Thyroid gland (tissue), 4 donors: Measurements from ENCODE around the gene GSPT1. TPM values are rescaled to one million over a fixed set of nuclear protein-coding genes. Genes with fewer than 3 reads are reported as not detected.

Source experiments
- DNase-seq, 2 donors: peaks; one replicate each; pipeline ENCODE4 v3.0.0-alpha.2; 2019
- H3K27ac ChIP-seq, 3 donors: fragments of 200-600 bp; sonication (generic); 1 replicate in 2 of 3; 2 replicates in 1 of 3; pipeline ENCODE4 v1.5.1; 2016 to 2019; ENCODE audit warnings: mild to moderate bottlenecking in 1 of 3, moderate library complexity in 1 of 3
- H3K27me3 ChIP-seq: fragments of 200-600 bp; sonication (generic); one replicate; pipeline ENCODE4 v1.5.1; 2019
- H3K36me3 ChIP-seq, 2 donors: fragments of 200-600 bp; sonication (generic); one replicate each; pipeline ENCODE4 v1.5.1; 2016 to 2019
- H3K4me1 ChIP-seq, 2 donors: fragments of 200-600 bp; sonication (generic); one replicate each; pipeline ENCODE4 v1.5.1; 2017 to 2019
- H3K4me3 ChIP-seq, 3 donors: fragments of 200-600 bp; sonication (generic); replicated peaks in 1 of 3; 1 replicate in 2 of 3; 2 replicates in 1 of 3; pipeline ENCODE4 v1.5.1; 2016; ENCODE audit warnings: mild to moderate bottlenecking in 1 of 3
- H3K9me3 ChIP-seq: fragments of 200-600 bp; sonication (generic); one replicate; pipeline ENCODE4 v1.5.1; 2017
- POLR2A ChIP-seq, 2 donors: fragments of 450-650 bp; IDR thresholded peaks; one replicate each; pipeline ENCODE4 v1.6.1; 2017; ENCODE audit warnings: antibody characterized with exemption in 2 of 2, mild to moderate bottlenecking in 2 of 2, moderate library complexity in 1 of 2
- WGBS, 2 donors: methylation state at CpG; one replicate each; pipeline ENCODE4 v1.1.5; 2017; 5-methylcytosine and 5-hydroxymethylcytosine counted together
- intact Hi-C: fragments of 100-400 bp; cut with DNase I; formaldehyde crosslinking; loops from one replicate; pipeline ENCODE4 v1.15.1; 2023
- total RNA-seq, 4 donors: library from RNA; depleted of rRNA; stranded (reverse); fragments of >200 nt; gene quantifications; one replicate each; pipeline ENCODE4 v1.2.3, GENCODE V29; 2016
- TF ChIP-seq, protein P1 (sequence below), 6 experiments: fragments of 200-600 bp in 3 of 6; fragments of 450-650 bp in 3 of 6; sonication (generic) in 3 of 6; IDR thresholded peaks; one replicate each; pipeline ENCODE4 v1.5.1; 2016 to 2019; ENCODE audit warnings: antibody characterized with exemption in 6 of 6, mild to moderate bottlenecking in 2 of 6, inconsistent platforms in 1 of 6, moderate library complexity in 1 of 6

The GSPT1 gene
- total RNA-seq, 4 donors from 2014 or later: 71.9 to 106 (median 86.6) TPM

DNA sequence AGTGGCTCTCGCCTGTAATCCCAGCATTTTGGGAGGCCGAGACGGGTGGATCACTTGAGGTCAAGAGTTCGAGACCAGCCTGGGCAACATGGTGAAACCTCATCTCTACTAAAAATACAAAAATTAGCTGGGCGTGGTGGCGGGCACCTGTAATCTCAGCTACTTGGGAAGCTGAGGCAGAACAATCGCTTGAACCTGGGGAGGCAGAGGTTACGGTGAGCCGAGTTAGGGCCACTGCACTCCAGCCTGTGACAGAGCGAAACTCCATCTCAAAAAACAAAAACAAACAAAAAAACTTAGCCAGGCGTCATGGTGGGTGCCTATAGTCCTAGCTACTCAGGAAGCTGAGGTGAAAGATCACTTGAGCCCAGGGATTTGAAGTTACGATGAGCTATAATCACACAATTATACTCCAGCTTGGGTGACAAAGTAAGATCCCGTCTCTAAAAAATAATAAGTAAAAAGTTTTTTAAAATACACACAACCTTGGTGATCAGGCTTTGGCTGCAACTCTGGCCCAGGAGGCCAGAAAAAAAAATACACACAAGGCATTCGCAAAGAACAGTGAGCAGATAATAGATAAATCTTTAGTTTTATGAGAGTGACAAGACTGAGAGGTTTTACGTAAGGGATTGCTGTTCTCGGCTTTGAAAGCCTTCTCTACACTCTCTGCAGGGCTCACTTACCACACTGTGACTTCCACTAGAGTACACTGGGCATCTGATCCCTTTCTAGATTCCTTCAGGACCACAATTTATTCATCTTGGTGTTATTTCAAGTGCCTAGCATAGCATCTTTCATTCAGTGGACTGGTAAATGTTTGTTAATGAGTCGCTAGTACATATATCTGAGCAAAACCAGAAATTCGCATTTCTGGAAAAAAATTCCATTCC is 5.9 kb downstream of the GSPT1 start:
- Histone ChIP-seq H3K36me3 (no peaks in the 10 kb centered on the region), H3K27ac (peak overlapping the region in 1 of 3 donors; percentile 31), H3K4me1 (peaks cover 38 to 46% of the 10 kb centered on the region in 2 donors), H3K4me3 (no peak overlapping the region), H3K27me3 (no peaks in the 10 kb centered on the region), H3K9me3 (no peaks in the 10 kb centered on the region)
- no peak for DNase-seq
- TF ChIP-seq, protein P1, sequence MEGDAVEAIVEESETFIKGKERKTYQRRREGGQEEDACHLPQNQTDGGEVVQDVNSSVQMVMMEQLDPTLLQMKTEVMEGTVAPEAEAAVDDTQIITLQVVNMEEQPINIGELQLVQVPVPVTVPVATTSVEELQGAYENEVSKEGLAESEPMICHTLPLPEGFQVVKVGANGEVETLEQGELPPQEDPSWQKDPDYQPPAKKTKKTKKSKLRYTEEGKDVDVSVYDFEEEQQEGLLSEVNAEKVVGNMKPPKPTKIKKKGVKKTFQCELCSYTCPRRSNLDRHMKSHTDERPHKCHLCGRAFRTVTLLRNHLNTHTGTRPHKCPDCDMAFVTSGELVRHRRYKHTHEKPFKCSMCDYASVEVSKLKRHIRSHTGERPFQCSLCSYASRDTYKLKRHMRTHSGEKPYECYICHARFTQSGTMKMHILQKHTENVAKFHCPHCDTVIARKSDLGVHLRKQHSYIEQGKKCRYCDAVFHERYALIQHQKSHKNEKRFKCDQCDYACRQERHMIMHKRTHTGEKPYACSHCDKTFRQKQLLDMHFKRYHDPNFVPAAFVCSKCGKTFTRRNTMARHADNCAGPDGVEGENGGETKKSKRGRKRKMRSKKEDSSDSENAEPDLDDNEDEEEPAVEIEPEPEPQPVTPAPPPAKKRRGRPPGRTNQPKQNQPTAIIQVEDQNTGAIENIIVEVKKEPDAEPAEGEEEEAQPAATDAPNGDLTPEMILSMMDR (IDR thresholded peaks at IDR 0.05): no peak
- no peak for TF ChIP-seq POLR2A (IDR thresholded peaks at IDR 0.05)
- intact Hi-C loops: no loop called here
- 76 to 78% methylated on average over 18 of the region's 18 CpGs for WGBS, 2 donors

DNA sequence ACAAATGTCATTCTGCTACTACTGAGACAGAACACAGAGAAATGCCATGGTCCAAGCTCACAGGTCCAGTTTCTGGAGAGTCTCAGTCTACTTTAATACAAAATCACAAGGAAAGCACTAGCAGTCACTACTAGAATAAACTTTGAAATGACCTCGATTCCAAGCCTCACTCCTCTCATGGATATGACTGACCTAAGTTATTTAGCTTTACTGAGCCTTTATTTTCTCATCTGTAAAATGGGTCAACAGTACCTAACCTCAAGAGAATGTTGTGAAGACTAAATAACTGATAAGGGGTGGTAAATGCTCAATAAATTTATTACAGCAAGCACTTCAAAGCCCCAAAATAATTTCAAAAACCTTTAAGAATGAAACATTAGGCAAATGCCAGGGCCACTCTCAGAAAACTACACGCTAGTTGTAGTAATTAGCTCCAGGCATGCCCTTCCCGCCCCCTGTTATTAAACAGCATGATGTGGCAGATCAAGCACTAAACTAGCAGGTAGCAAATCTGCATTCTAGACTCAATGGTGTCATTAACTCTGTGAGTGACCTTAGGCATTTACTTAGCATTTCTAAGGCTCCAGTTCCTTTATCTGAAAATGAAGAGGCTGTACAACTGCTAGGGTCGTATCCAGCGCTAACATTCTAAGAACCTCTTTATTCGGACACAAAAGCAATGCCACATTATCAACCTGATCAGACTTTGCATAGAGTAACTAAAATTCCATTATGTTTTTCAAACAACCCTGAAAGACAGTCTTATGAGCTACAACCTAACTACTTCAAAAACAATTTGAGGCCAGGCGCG is 8.4 kb downstream of the GSPT1 start:
- no peak for DNase-seq
- 93 to 94% methylated on average over 8 of the region's 8 CpGs for WGBS, 2 donors
- TF ChIP-seq, protein P1 (IDR thresholded peaks at IDR 0.05): no peak
- TF ChIP-seq POLR2A (IDR thresholded peaks at IDR 0.05): no peak
- no peak overlapping the region for H3K27ac ChIP-seq
- intact Hi-C loops: no loop called here
- H3K4me3 ChIP-seq: no peak overlapping the region
- H3K4me1 ChIP-seq: peaks cover 21 to 31% of the 10 kb centered on the region in 2 donors
- H3K36me3 ChIP-seq: no peaks in the 10 kb centered on the region
- no peaks in the 10 kb centered on the region for H3K9me3 ChIP-seq
- no peaks in the 10 kb centered on the region for H3K27me3 ChIP-seq

DNA sequence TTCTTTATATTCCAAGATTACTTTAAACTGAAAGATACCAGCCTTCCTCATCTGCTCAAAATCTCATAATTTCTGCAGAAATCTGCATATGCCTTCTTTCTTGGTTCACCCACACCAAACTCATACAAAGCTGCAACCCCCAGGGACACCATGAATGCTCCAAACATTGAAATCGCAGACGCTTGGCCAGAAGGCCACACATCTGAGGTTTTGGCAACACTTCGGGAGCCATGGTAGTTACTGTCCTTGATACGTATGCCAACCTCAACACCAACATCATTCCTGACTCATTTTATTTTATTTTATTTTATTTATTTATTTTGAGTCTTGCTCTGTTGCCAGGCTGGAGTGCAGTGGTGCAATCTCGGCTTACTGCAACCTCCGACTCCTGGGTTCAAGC is 11.8 kb downstream of the GSPT1 start:
- no peak overlapping the region for H3K27ac ChIP-seq
- no peak overlapping the region for H3K4me3 ChIP-seq
- intact Hi-C loops: no loop called here
- TF ChIP-seq, protein P1 (IDR thresholded peaks at IDR 0.05): no peak
- WGBS, 2 donors: 93 to 96% methylated on average over 6 of the region's 6 CpGs
- DNase-seq: no peak
- no peaks in the 10 kb centered on the region for H3K9me3 ChIP-seq
- no peaks in the 10 kb centered on the region for H3K27me3 ChIP-seq
- H3K36me3 ChIP-seq: no peaks in the 10 kb centered on the region
- peaks cover 8 to 27% of the 10 kb centered on the region in 2 donors for H3K4me1 ChIP-seq

DNA sequence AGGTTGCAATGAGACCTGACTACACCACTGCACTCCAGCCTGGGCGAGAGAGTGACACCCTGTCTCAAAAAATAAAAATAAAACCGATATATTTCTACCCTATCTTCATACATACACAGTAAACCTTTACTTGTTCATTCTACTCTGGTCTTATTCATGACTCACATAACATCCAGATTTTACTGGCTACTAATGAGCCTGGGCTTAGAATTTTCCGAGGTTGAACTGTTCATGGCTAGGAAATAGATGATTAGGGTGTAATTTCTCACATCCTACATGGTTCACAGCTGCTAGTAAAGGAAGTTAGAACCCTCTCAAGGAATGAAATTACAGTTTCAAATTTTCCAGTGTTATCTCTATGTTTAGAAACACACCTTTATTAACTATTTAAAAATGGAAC is 14.7 kb downstream of the GSPT1 start:
- 83 to 87% methylated on average over 3 of the region's 3 CpGs for WGBS, 2 donors
- H3K4me1 ChIP-seq: peaks cover 8 to 31% of the 10 kb centered on the region in 2 donors
- TF ChIP-seq, protein P1 (IDR thresholded peaks at IDR 0.05): no peak
- TF ChIP-seq POLR2A (IDR thresholded peaks at IDR 0.05): no peak

More for the DNA sequence above, 14.7 kb downstream of the GSPT1 start:
- no peaks in the 10 kb centered on the region for H3K9me3 ChIP-seq
- no peak overlapping the region for H3K27ac ChIP-seq
- no peak overlapping the region for H3K4me3 ChIP-seq
- DNase-seq: no peak
- intact Hi-C loops: no loop called here
- H3K27me3 ChIP-seq: no peaks in the 10 kb centered on the region
- H3K36me3 ChIP-seq: no peaks in the 10 kb centered on the region
